ENCODE results near the gene CDC42SE2.

Gene CDC42SE2

GRCh38 chr5:131296213-131296672 lies 32.4 kb downstream of the CDC42SE2 start:
- Histone ChIP-seq H4K8ac (ENCODE audit: low read depth, low read length) (no peak overlapping the region), H3K4ac (ENCODE audit: low read length) (no peak overlapping the region), H3K27me3 (ENCODE audit: control insufficient read depth in 3 of 3, insufficient read depth in 3 of 3, low read depth in 1 of 3, low read length in 3 of 3) (no peaks in the 10 kb centered on the region), H3K9me3 (replicated peaks in 1 of 2; ENCODE audit: control insufficient read depth in 2 of 2, insufficient read depth in 1 of 2, low read depth in 1 of 2, low read length in 2 of 2) (no peaks in the 10 kb centered on the region), H3K9ac (ENCODE audit: low read depth, low read length, poor library complexity) (no peak overlapping the region), H3K18ac (ENCODE audit: low read length) (no peak overlapping the region), H2BK12ac (ENCODE audit: low read length) (no peak overlapping the region), H2AFZ (ENCODE audit: low read length) (no peak overlapping the region), H3K4me3 (ENCODE audit: low read length in 2 of 2) (no peak overlapping the region), H4K91ac (ENCODE audit: low read depth, low read length, poor library complexity) (no peak overlapping the region), H3K23ac (ENCODE audit: low read depth, low read length, poor library complexity) (no peak overlapping the region), H2BK120ac (ENCODE audit: low read depth, low read length) (no peak overlapping the region), H3K4me2 (ENCODE audit: insufficient read depth, low read length, poor library complexity, severe bottlenecking) (no peak overlapping the region), H2BK15ac (ENCODE audit: low read length) (no peak overlapping the region), H3K27ac (replicated peaks; ENCODE audit: low read length) (no peak overlapping the region), H3K79me1 (ENCODE audit: low read depth, low read length) (no peaks in the 10 kb centered on the region), H3K36me3 (replicated peaks in 1 of 2; ENCODE audit: control insufficient read depth in 2 of 2, insufficient read depth in 2 of 2, low read length in 2 of 2) (no peaks in the 10 kb centered on the region), H2AK5ac (ENCODE audit: low read depth, low read length) (no peak overlapping the region), H3K14ac (ENCODE audit: low read length) (no peak overlapping the region), H3K4me1 (ENCODE audit: control insufficient read depth in 2 of 2, insufficient read depth in 1 of 2, low read depth in 1 of 2, low read length in 2 of 2) (no peaks in the 10 kb centered on the region), H2BK5ac (ENCODE audit: low read length) (no peak overlapping the region)
- no peak for DNase-seq (ENCODE audit: low spot score)
- WGBS, 2 donors (ENCODE audit: extremely low coverage in 2 of 2, insufficient read length in 2 of 2, insufficient replicate concordance in 1 of 2), result no CpG with 5 or more reads among the region's 2 CpGs

GRCh38 chr5:131297886-131298285 lies 34.0 kb downstream of the CDC42SE2 start:
- Histone ChIP-seq H2BK120ac (ENCODE audit: low read depth, low read length) (no peak overlapping the region), H2AK5ac (ENCODE audit: low read depth, low read length) (no peak overlapping the region), H3K27me3 (ENCODE audit: control insufficient read depth in 3 of 3, insufficient read depth in 3 of 3, low read depth in 1 of 3, low read length in 3 of 3) (no peaks in the 10 kb centered on the region), H3K14ac (ENCODE audit: low read length) (no peak overlapping the region), H4K8ac (ENCODE audit: low read depth, low read length) (no peak overlapping the region), H3K9me3 (replicated peaks in 1 of 2; ENCODE audit: control insufficient read depth in 2 of 2, insufficient read depth in 1 of 2, low read depth in 1 of 2, low read length in 2 of 2) (no peaks in the 10 kb centered on the region), H3K9ac (ENCODE audit: low read depth, low read length, poor library complexity) (no peak overlapping the region), H3K4me1 (ENCODE audit: control insufficient read depth in 2 of 2, insufficient read depth in 1 of 2, low read depth in 1 of 2, low read length in 2 of 2) (no peaks in the 10 kb centered on the region), H3K23ac (ENCODE audit: low read depth, low read length, poor library complexity) (no peak overlapping the region), H4K91ac (ENCODE audit: low read depth, low read length, poor library complexity) (no peak overlapping the region), H3K4me2 (ENCODE audit: insufficient read depth, low read length, poor library complexity, severe bottlenecking) (no peak overlapping the region), H3K79me1 (ENCODE audit: low read depth, low read length) (no peaks in the 10 kb centered on the region), H3K27ac (replicated peaks; ENCODE audit: low read length) (no peak overlapping the region), H3K4me3 (ENCODE audit: low read length in 2 of 2) (no peak overlapping the region), H2BK12ac (ENCODE audit: low read length) (no peak overlapping the region), H3K18ac (ENCODE audit: low read length) (no peak overlapping the region), H2BK5ac (ENCODE audit: low read length) (no peak overlapping the region), H3K36me3 (replicated peaks in 1 of 2; ENCODE audit: control insufficient read depth in 2 of 2, insufficient read depth in 2 of 2, low read length in 2 of 2) (no peaks in the 10 kb centered on the region), H2AFZ (ENCODE audit: low read length) (no peak overlapping the region), H2BK15ac (ENCODE audit: low read length) (no peak overlapping the region), H3K4ac (ENCODE audit: low read length) (no peak overlapping the region)
- DNase-seq (ENCODE audit: low spot score), result no peak
- no CpG with 5 or more reads among the region's 5 CpGs for WGBS, 2 donors (ENCODE audit: extremely low coverage in 2 of 2, insufficient read length in 2 of 2, insufficient replicate concordance in 1 of 2)

DNA sequence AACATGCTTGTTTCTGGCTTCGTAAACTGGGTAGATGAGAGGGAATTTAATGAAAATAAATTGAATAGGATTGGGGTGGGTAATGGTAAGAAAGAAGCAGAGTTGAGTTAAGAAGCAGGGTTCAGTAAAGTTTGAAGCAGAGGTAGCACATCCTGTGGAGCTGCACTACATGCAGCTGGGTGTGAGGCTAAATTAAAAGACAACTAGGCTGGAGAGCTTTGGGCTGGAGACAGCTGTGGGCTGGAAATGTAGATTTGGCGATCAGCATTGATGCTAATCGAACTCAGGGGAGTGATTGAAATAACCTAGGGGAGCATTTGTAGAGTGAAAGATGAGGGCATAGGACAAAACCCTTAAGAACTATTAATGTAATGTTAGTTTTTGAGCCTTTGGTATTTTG lies 35.6 kb downstream of the CDC42SE2 start:
- no peak overlapping the region for H3K4me3 ChIP-seq (ENCODE audit: low read length in 2 of 2)
- no peak for DNase-seq (ENCODE audit: low spot score)
- no peaks in the 10 kb centered on the region for H3K9me3 ChIP-seq (replicated peaks in 1 of 2; ENCODE audit: control insufficient read depth in 2 of 2, insufficient read depth in 1 of 2, low read depth in 1 of 2, low read length in 2 of 2)
- no peak overlapping the region for H3K4ac ChIP-seq (ENCODE audit: low read length)
- H4K91ac ChIP-seq (ENCODE audit: low read depth, low read length, poor library complexity), result no peak overlapping the region
- no peak overlapping the region for H2BK5ac ChIP-seq (ENCODE audit: low read length)
- H4K8ac ChIP-seq (ENCODE audit: low read depth, low read length), result no peak overlapping the region
- H3K23ac ChIP-seq (ENCODE audit: low read depth, low read length, poor library complexity), result no peak overlapping the region
- no peak overlapping the region for H3K27ac ChIP-seq (replicated peaks; ENCODE audit: low read length)
- H3K36me3 ChIP-seq (replicated peaks in 1 of 2; ENCODE audit: control insufficient read depth in 2 of 2, insufficient read depth in 2 of 2, low read length in 2 of 2), result no peaks in the 10 kb centered on the region
- no peaks in the 10 kb centered on the region for H3K27me3 ChIP-seq (ENCODE audit: control insufficient read depth in 3 of 3, insufficient read depth in 3 of 3, low read depth in 1 of 3, low read length in 3 of 3)
- no peak overlapping the region for H2AFZ ChIP-seq (ENCODE audit: low read length)
- no peak overlapping the region for H3K18ac ChIP-seq (ENCODE audit: low read length)
- no peak overlapping the region for H3K4me2 ChIP-seq (ENCODE audit: insufficient read depth, low read length, poor library complexity, severe bottlenecking)
- 100% methylated on average over 1 of the region's 3 CpGs; no CpG with 5 or more reads in 1 of the 2 donors for WGBS, 2 donors (ENCODE audit: extremely low coverage in 2 of 2, insufficient read length in 2 of 2, insufficient replicate concordance in 1 of 2)
- no peak overlapping the region for H2BK12ac ChIP-seq (ENCODE audit: low read length)
- no peak overlapping the region for H2BK120ac ChIP-seq (ENCODE audit: low read depth, low read length)
- no peak overlapping the region for H3K9ac ChIP-seq (ENCODE audit: low read depth, low read length, poor library complexity)
- no peak overlapping the region for H2BK15ac ChIP-seq (ENCODE audit: low read length)
- no peak overlapping the region for H2AK5ac ChIP-seq (ENCODE audit: low read depth, low read length)
- H3K14ac ChIP-seq (ENCODE audit: low read length), result no peak overlapping the region
- H3K4me1 ChIP-seq (ENCODE audit: control insufficient read depth in 2 of 2, insufficient read depth in 1 of 2, low read depth in 1 of 2, low read length in 2 of 2), result no peaks in the 10 kb centered on the region
- H3K79me1 ChIP-seq (ENCODE audit: low read depth, low read length), result no peaks in the 10 kb centered on the region

GRCh38 chr5:131302506-131302905 lies 38.7 kb downstream of the CDC42SE2 start:
- H4K91ac ChIP-seq (ENCODE audit: low read depth, low read length, poor library complexity), result no peak overlapping the region
- H2BK15ac ChIP-seq (ENCODE audit: low read length), result no peak overlapping the region
- H3K27ac ChIP-seq (replicated peaks; ENCODE audit: low read length), result no peak overlapping the region
- no peak overlapping the region for H2BK120ac ChIP-seq (ENCODE audit: low read depth, low read length)
- no peak overlapping the region for H3K14ac ChIP-seq (ENCODE audit: low read length)
- peaks cover 2 to 14% of the 10 kb centered on the region in 2 donors for H3K9me3 ChIP-seq (replicated peaks in 1 of 2; ENCODE audit: control insufficient read depth in 2 of 2, insufficient read depth in 1 of 2, low read depth in 1 of 2, low read length in 2 of 2)
- no peak overlapping the region for H3K23ac ChIP-seq (ENCODE audit: low read depth, low read length, poor library complexity)
- WGBS, 2 donors (ENCODE audit: extremely low coverage in 2 of 2, insufficient read length in 2 of 2, insufficient replicate concordance in 1 of 2), result no CpG with 5 or more reads among the region's 6 CpGs
- H3K4ac ChIP-seq (ENCODE audit: low read length), result no peak overlapping the region
- no peak overlapping the region for H3K4me2 ChIP-seq (ENCODE audit: insufficient read depth, low read length, poor library complexity, severe bottlenecking)
- H2AK5ac ChIP-seq (ENCODE audit: low read depth, low read length), result no peak overlapping the region
- no peak overlapping the region for H2AFZ ChIP-seq (ENCODE audit: low read length)
- no peaks in the 10 kb centered on the region for H3K36me3 ChIP-seq (replicated peaks in 1 of 2; ENCODE audit: control insufficient read depth in 2 of 2, insufficient read depth in 2 of 2, low read length in 2 of 2)
- H3K4me1 ChIP-seq (ENCODE audit: control insufficient read depth in 2 of 2, insufficient read depth in 1 of 2, low read depth in 1 of 2, low read length in 2 of 2), result no peaks in the 10 kb centered on the region
- no peak overlapping the region for H2BK5ac ChIP-seq (ENCODE audit: low read length)
- no peak overlapping the region for H4K8ac ChIP-seq (ENCODE audit: low read depth, low read length)
- DNase-seq (ENCODE audit: low spot score), result no peak
- H2BK12ac ChIP-seq (ENCODE audit: low read length), result no peak overlapping the region
- no peak overlapping the region for H3K4me3 ChIP-seq (ENCODE audit: low read length in 2 of 2)
- H3K27me3 ChIP-seq (ENCODE audit: control insufficient read depth in 3 of 3, insufficient read depth in 3 of 3, low read depth in 1 of 3, low read length in 3 of 3), result no peaks in the 10 kb centered on the region
- H3K18ac ChIP-seq (ENCODE audit: low read length), result no peak overlapping the region
- no peak overlapping the region for H3K9ac ChIP-seq (ENCODE audit: low read depth, low read length, poor library complexity)
- H3K79me1 ChIP-seq (ENCODE audit: low read depth, low read length), result peaks cover 2% of the 10 kb centered on the region
